H1 (cell line): ENCODE data around the gene CNPY2. TPM values are rescaled to one million over a fixed set of nuclear protein-coding genes. Genes with fewer than 3 reads are reported as not detected.

Experiments used
- CBX5 ChIP-seq: fragments of 300-800, 300-1000 bp; sonication (generic); IDR thresholded peaks from 2 replicates; pipeline ENCODE4 v1.7.1; 2016; ENCODE audit warnings: antibody characterized with exemption, low read length, low read depth
- CBX8 ChIP-seq: fragments of 300-800, 300-1000 bp; sonication (generic); IDR thresholded peaks from 2 replicates; pipeline ENCODE4 v1.7.1; 2016; ENCODE audit warnings: low read depth, low read length, borderline replicate concordance
- KDM5A ChIP-seq: fragments of 200-600 bp; IDR thresholded peaks from 2 replicates; pipeline ENCODE4 v1.7.1; 2012; ENCODE audit warnings: mild to moderate bottlenecking, low read length, inconsistent platforms, mixed read lengths
- MAFK ChIP-seq: IDR thresholded peaks from 2 replicates; pipeline ENCODE4 v1.6.1; 2012; ENCODE audit warnings: low read depth, mild to moderate bottlenecking, improper control_type of control experiment, low read length
- NRF1 ChIP-seq: IDR thresholded peaks from 2 replicates; pipeline ENCODE4 v1.6.1; 2011; ENCODE audit warnings: mild to moderate bottlenecking, low read depth, low read length, improper control_type of control experiment
- RXRA ChIP-seq: IDR thresholded peaks from 2 replicates; pipeline ENCODE4 v1.6.1; 2011; ENCODE audit warnings: low read depth, mild to moderate bottlenecking, low read length, moderate library complexity; ENCODE audit not compliant: insufficient read depth
- SAP30 ChIP-seq: fragments of 300-600 bp; sonication (generic); IDR thresholded peaks from 2 replicates; pipeline ENCODE4 v1.7.1; 2012; ENCODE audit warnings: low read length, moderate library complexity, mild to moderate bottlenecking, inconsistent platforms; ENCODE audit not compliant: insufficient read depth, insufficient replicate concordance
- SP4 ChIP-seq: IDR thresholded peaks from 2 replicates; pipeline ENCODE4 v1.6.1; 2012; ENCODE audit warnings: low read length, inconsistent platforms
- SUZ12 ChIP-seq: fragments of 200-600 bp; sonication (generic); IDR thresholded peaks from 2 replicates; pipeline ENCODE4 v1.6.1; 2012; ENCODE audit warnings: mild to moderate bottlenecking, inconsistent platforms, low read length, moderate library complexity, mixed read lengths
- USF2 ChIP-seq: IDR thresholded peaks from 2 replicates; pipeline ENCODE4 v1.6.1; 2011; ENCODE audit warnings: low read length, improper control_type of control experiment
- polyA plus RNA-seq, 7 experiments: library from polyadenylated mRNA; depleted of rRNA in 3 of 7; stranded (reverse) in 5 of 7; unstranded in 2 of 7; fragments of >200 nt in 5 of 7; fragments of 200-250 nt in 2 of 7; gene quantifications; 1 replicate in 5 of 7; 2 replicates in 1 of 7; 4 replicates in 1 of 7; pipeline versions ENCODE4 v1.2.1 to v1.2.3, GENCODE V29; 2011 to 2013; ENCODE audit warnings: missing spikeins in 2 of 7, mixed read lengths in 2 of 7
- total RNA-seq: library from RNA; stranded (reverse); fragmentation: NEBNext Ultra II Directional; extraction: Animal tissue kit (Norgen Biotek cat#: 25700); gene quantifications from 2 replicates; pipeline ENCODE4 v1.2.1, GENCODE V29; 2021

CNPY2 gene
- total and polyA plus RNA-seq, 2 of the 8 experiments (the other 6 are each of a cell fraction or from before 2014, with no cell fraction given) = 203 to 281 TPM

- TF ChIP-seq NRF1 = no peak
- TF ChIP-seq MAFK = no peak
- TF ChIP-seq SAP30 = no peak
- TF ChIP-seq CBX5 = no peak
- no peak for TF ChIP-seq CBX8
- TF ChIP-seq SP4 = no peak
- TF ChIP-seq RXRA = no peak
- no peak for TF ChIP-seq SUZ12
- TF ChIP-seq USF2 = no peak
- no peak for TF ChIP-seq KDM5A
Measured at GRCh38 chr12:56261503-56262232, 54.1 kb downstream of the CNPY2 start (continued).
